VCaP (cell line): ENCODE results near the gene VTI1A.

Experiments used
- H3K27ac ChIP-seq: fragments of 450-650 bp; 2 replicates; pipeline ENCODE4 v1.5.1; 2017
- CTCF ChIP-seq: fragments of 450-650 bp; conservative IDR thresholded peaks from 2 replicates; pipeline ENCODE4 v1.5.1; 2017; ENCODE audit warnings: mild to moderate bottlenecking, moderate library complexity

Gene VTI1A

GRCh38 chr10:112622786-112623185 is 175.8 kb downstream of the VTI1A start:
- H3K27ac ChIP-seq, result no peak overlapping the region
- TF ChIP-seq CTCF, result no peak

GRCh38 chr10:112624546-112625048 is 177.6 kb downstream of the VTI1A start:
- H3K27ac ChIP-seq, result no peak overlapping the region
- TF ChIP-seq CTCF, result no peak

- no peak overlapping the region for H3K27ac ChIP-seq
- TF ChIP-seq CTCF, result no peak
Measured at GRCh38 chr10:112628951-112629609, 182.1 kb downstream of the VTI1A start.

GRCh38 chr10:112631501-112632400 is 184.7 kb downstream of the VTI1A start:
- H3K27ac ChIP-seq, result no peak overlapping the region
- TF ChIP-seq CTCF, result no peak

- H3K27ac ChIP-seq, result no peak overlapping the region
- TF ChIP-seq CTCF, result no peak
Measured at GRCh38 chr10:112634096-112634830, 187.2 kb downstream of the VTI1A start.

GRCh38 chr10:112637901-112638300 is 190.9 kb downstream of the VTI1A start:
- peak overlapping the region; percentile 25 for H3K27ac ChIP-seq
- TF ChIP-seq CTCF, result no peak

- no peak for TF ChIP-seq CTCF
Measured at GRCh38 chr10:112639298-112639697, 192.3 kb downstream of the VTI1A start.

More at GRCh38 chr10:112639298-112639697, 192.3 kb downstream of the VTI1A start:
- no peak overlapping the region for H3K27ac ChIP-seq
